Esophagus muscularis mucosa (tissue), 3 donors: Measurements from ENCODE around the gene RELL2.

ENCODE experiments used
- CTCF ChIP-seq, 3 experiments: fragments of 200-600 bp in 2 of 3; fragments of 450-650 bp in 1 of 3; sonication (generic) in 2 of 3; IDR thresholded peaks; one replicate each; pipeline ENCODE4 v1.5.1; 2017 to 2019; ENCODE audit warnings: antibody characterized with exemption in 3 of 3, mild to moderate bottlenecking in 2 of 3, moderate library complexity in 1 of 3
- POLR2A ChIP-seq: fragments of 450-650 bp; IDR thresholded peaks from one replicate; pipeline ENCODE4 v1.6.1; 2017; ENCODE audit warnings: antibody characterized with exemption, moderate library complexity, mild to moderate bottlenecking, low read depth
- POLR2AphosphoS5 ChIP-seq, 2 donors: sonication (generic); formaldehyde crosslinking; IDR thresholded peaks; one replicate each; pipeline ENCODE4 v1.6.1; 2017; ENCODE audit warnings: antibody characterized with exemption in 2 of 2

DNA sequence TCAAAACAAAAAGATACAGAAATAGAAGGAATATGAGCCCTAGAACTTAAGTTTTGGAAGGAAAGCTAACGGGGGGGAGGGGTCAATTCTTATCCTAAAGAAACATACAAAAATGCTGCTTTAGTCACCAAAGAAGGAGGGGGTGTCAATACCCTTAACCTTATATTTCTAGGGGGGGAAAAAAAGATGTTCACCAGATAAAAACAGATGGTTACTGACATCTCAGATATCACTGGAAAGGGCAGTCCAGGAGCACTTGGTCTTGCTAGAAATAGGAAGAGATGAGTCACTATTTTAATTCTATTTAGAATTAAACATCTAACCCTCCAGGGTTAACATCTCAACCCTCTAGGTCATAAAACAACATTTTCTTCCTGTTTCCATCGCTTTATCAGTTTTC, 19.7 kb upstream of the RELL2 start:
- TF ChIP-seq POLR2A, result no peak
- TF ChIP-seq CTCF (IDR thresholded peaks at IDR 0.05), result no peak
- no peak for TF ChIP-seq POLR2AphosphoS5 (IDR thresholded peaks at IDR 0.05)
